Upper lobe of left lung (tissue), 4 donors: ENCODE data around the gene SLC38A9.

Source experiments
- POLR2AphosphoS5 ChIP-seq, 2 donors: sonication (generic); formaldehyde crosslinking; IDR thresholded peaks; one replicate each; pipeline ENCODE4 v1.5.1; 2017; ENCODE audit warnings: antibody characterized with exemption in 2 of 2
- TF ChIP-seq, protein P1 (sequence below), 6 experiments: fragments of 450-650 bp in 4 of 6; fragments of 200-600 bp in 2 of 6; sonication (generic) in 2 of 6; IDR thresholded peaks; one replicate each; pipeline ENCODE4 v1.5.1; 2016 to 2019; ENCODE audit warnings: antibody characterized with exemption in 6 of 6

DNA sequence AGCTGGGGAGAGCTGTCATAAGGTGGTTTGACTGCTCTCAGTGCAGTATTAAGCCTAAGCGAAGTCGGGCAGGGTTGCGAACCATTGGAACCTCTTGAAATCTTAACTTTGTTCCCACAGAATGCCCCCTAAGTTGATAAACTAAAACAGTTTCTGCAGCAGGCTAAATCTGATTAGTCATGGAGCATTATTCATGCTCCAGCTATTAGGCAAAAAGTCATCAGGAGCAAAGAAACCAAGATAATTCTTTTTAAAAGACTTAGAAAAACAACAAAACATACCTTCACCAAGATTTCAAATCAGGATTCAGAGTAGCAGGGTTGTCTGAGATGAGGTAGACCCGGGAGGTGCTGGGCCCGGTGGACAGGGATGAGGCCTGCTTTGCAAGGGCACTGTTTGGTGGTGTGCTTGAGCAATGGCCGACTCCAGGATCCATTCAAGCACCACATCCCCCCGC, 107.5 kb downstream of the SLC38A9 start:
- no peak for TF ChIP-seq POLR2AphosphoS5 (IDR thresholded peaks at IDR 0.05)
- TF ChIP-seq, protein P1, sequence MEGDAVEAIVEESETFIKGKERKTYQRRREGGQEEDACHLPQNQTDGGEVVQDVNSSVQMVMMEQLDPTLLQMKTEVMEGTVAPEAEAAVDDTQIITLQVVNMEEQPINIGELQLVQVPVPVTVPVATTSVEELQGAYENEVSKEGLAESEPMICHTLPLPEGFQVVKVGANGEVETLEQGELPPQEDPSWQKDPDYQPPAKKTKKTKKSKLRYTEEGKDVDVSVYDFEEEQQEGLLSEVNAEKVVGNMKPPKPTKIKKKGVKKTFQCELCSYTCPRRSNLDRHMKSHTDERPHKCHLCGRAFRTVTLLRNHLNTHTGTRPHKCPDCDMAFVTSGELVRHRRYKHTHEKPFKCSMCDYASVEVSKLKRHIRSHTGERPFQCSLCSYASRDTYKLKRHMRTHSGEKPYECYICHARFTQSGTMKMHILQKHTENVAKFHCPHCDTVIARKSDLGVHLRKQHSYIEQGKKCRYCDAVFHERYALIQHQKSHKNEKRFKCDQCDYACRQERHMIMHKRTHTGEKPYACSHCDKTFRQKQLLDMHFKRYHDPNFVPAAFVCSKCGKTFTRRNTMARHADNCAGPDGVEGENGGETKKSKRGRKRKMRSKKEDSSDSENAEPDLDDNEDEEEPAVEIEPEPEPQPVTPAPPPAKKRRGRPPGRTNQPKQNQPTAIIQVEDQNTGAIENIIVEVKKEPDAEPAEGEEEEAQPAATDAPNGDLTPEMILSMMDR (IDR thresholded peaks at IDR 0.05): no peak
